Dedifferentiated amniotic fluid mesenchymal stem cell (primary cell): Measurements from ENCODE around the gene MUC5AC.
"Not testable (repeated sequence)": the region's sequence is repeated elsewhere in the genome, so short reads cannot be mapped to it uniquely, and the experiment has no call there.

Experiments used
- DNase-seq: peaks from one replicate; pipeline ENCODE4 v3.0.0-alpha.2; 2016; ENCODE audit errors: extremely low spot score

Gene MUC5AC

GRCh38 chr11:1234771-1235305, 77.1 kb downstream of the MUC5AC start:
- DNase-seq, result no peak

GRCh38 chr11:1235306-1235900, 77.7 kb downstream of the MUC5AC start:
- DNase-seq, result no peak

- DNase-seq, result no peak
These were observed 78.2 kb downstream of the MUC5AC start for GRCh38 chr11:1235901-1236315.

DNA sequence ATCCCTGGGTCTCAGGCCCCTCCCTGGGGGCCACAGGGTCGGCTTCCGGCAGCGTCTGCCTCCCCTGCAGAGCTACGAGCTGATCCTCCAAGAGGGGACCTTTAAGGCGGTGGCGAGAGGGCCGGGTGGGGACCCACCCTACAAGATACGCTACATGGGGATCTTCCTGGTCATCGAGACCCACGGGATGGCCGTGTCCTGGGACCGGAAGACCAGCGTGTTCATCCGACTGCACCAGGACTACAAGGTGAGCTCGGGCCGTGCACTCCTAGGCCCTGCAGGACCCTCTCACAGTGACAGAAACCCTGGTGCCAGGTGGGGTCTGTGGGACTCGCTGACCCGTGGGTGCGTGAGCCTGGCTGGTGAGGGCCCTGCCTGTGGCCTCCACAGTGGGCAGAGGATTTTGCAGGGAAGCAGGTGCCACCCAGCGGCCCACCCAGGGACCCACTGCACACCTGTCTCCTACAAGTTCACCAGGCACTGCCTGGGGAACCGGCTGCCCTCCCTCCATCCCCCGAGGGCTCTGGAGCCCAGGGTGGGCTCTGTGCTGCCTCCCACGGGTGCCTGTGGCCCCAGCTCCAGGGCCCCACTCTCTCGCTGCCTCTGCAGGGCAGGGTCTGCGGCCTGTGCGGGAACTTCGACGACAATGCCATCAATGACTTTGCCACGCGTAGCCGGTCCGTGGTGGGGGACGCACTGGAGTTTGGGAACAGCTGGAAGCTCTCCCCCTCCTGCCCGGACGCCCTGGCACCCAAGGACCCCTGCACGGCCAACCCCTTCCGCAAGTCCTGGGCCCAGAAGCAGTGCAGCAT, 78.8 kb downstream of the MUC5AC start:
- no peak for DNase-seq

DNA sequence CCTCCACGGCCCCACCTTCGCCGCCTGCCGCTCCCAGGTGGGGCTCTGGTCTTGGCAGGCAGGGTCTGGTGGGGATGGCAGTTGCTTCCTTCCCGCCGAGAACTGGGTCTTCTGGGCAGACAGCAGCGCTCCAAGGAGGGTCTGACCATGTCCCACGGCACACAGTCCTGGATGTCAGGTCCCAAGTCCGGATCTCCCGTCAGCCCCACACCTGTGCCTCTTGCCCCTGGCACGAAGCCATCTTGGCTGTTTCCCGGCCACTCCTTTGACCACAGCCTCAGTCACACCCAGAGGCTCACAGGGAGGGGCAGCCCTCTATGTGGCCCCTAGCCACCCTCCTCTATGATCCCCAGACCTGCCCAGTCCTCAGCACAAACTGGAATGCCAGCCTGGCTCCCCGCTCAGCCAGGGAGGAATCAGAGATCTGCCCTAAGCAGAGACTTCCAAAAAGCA, 79.4 kb downstream of the MUC5AC start:
- DNase-seq, result no peak

- DNase-seq, result no peak
These were observed 80.1 kb downstream of the MUC5AC start for GRCh38 chr11:1237851-1238250.

DNA sequence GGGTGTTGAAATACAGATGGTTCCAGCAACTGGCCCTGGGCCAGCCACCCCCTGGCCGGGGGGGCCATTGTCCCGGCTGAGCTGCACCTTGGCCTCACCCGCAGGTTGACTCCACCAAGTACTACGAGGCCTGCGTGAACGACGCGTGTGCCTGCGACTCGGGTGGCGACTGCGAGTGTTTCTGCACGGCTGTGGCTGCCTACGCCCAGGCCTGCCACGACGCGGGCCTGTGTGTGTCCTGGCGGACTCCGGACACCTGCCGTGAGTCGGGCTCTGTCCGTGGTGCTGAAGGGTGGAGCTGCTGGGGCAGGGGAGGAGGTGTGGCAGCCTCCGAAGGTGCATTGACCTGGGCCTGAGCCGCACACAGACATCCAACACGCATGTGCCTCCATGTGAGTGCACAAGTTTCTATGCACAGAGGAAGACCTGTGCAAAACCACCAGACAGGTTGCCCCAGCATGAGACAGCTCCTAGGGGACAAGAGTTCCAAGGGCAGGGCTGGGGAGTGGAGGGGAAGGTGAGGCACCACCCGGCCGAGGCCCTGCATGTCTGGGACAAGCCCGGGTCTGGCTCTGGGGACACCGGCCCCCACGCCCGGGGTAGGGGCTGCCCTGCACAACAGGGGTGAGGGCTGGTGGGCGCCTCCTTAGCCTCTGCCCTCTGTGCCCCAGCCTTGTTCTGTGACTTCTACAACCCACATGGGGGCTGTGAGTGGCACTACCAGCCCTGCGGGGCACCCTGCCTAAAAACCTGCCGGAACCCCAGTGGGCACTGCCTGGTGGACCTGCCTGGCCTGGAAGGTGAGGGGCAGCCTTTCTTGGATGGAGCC, 81.2 kb downstream of the MUC5AC start:
- DNase-seq, result no peak

DNA sequence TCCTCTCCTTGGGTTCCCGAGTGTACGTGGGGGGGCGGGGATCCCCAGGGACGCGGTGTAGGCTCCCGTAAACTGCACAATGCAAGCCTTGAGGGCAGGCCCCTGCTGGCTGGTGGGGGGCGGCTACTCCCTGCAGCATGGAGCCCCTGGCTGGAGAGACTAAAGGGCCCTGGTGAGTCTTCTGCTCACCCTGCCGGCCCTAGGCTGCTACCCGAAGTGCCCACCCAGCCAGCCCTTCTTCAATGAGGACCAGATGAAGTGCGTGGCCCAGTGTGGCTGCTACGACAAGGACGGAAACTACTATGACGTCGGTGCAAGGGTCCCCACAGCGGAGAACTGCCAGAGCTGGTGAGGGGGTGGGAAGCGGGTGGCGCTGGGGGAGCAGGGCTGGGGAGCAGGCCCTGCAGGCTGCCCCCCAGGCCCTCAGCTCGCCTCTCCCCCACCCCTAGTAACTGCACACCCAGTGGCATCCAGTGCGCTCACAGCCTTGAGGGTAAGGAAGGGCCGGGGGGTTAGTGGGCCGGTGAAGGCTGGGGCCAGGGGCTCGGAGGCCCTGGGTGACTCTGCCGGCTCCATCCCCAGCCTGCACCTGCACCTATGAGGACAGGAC, 81.9 kb downstream of the MUC5AC start:
- DNase-seq, result no peak

- DNase-seq, result no peak
These were observed 83.0 kb downstream of the MUC5AC start for GRCh38 chr11:1240771-1241170.

DNA sequence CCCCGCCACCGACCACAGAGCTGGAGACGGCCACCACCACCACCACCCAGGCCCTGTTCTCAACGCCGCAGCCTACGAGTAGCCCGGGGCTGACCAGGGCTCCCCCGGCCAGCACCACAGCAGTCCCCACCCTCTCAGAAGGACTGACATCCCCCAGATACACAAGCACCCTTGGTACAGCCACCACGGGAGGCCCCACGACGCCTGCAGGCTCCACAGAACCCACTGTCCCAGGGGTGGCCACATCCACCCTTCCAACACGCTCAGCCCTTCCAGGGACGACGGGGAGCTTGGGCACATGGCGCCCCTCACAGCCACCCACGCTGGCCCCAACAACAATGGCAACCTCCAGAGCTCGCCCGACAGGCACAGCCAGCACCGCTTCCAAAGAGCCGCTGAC, 84.0 kb downstream of the MUC5AC start:
- DNase-seq, result no peak

GRCh38 chr11:1242289-1242688, 84.5 kb downstream of the MUC5AC start:
- no peak for DNase-seq

DNA sequence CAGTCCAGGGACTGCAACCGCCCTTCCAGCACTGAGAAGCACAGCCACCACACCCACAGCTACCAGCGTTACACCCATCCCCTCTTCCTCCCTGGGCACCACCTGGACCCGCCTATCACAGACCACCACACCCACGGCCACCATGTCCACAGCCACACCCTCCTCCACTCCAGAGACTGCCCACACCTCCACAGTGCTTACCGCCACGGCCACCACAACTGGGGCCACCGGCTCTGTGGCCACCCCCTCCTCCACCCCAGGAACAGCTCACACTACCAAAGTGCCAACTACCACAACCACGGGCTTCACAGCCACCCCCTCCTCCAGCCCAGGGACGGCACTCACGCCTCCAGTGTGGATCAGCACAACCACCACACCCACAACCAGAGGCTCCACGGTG, 85.0 kb downstream of the MUC5AC start:
- not testable (repeated sequence) for DNase-seq

GRCh38 chr11:1243521-1243920, 85.8 kb downstream of the MUC5AC start:
- not testable (repeated sequence) for DNase-seq

- DNase-seq, result not testable (repeated sequence)
These were observed 86.8 kb downstream of the MUC5AC start for GRCh38 chr11:1244557-1244956.

DNA sequence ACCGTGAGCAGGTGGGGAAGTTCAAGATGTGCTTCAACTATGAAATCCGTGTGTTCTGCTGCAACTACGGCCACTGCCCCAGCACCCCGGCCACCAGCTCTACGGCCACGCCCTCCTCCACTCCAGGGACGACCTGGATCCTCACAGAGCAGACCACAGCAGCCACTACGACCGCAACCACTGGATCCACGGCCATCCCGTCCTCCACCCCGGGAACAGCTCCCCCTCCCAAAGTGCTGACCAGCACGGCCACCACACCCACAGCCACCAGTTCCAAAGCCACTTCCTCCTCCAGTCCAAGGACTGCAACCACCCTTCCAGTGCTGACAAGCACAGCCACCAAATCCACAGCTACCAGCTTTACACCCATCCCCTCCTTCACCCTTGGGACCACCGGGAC, 88.0 kb downstream of the MUC5AC start:
- not testable (repeated sequence) for DNase-seq

GRCh38 chr11:1246301-1246700, 88.5 kb downstream of the MUC5AC start:
- not testable (repeated sequence) for DNase-seq

DNA sequence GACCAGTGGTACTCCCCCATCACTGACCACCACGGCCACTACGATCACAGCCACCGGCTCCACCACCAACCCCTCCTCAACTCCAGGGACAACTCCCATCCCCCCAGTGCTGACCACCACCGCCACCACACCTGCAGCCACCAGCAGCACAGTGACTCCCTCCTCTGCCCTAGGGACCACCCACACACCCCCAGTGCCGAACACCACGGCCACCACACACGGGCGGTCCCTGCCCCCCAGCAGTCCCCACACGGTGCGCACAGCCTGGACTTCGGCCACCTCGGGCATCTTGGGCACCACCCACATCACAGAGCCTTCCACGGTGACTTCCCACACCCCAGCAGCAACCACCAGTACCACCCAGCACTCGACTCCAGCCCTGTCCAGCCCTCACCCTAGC, 89.3 kb downstream of the MUC5AC start:
- DNase-seq, result not testable (repeated sequence)

DNA sequence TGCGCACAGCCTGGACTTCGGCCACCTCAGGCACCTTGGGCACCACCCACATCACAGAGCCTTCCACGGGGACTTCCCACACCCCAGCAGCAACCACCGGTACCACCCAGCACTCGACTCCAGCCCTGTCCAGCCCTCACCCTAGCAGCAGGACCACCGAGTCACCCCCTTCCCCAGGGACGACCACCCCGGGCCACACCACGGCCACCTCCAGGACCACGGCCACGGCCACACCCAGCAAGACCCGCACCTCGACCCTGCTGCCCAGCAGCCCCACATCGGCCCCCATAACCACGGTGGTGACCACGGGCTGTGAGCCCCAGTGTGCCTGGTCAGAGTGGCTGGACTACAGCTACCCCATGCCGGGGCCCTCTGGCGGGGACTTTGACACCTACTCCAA, 91.2 kb downstream of the MUC5AC start:
- not testable (repeated sequence) for DNase-seq

DNA sequence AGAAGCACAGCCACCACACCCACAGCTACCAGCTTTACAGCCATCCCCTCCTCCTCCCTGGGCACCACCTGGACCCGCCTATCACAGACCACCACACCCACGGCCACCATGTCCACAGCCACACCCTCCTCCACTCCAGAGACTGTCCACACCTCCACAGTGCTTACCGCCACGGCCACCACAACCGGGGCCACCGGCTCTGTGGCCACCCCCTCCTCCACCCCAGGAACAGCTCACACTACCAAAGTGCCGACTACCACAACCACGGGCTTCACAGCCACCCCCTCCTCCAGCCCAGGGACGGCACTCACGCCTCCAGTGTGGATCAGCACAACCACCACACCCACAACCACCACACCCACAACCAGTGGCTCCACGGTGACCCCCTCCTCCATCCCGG, 92.7 kb downstream of the MUC5AC start:
- DNase-seq, result not testable (repeated sequence)
